HG02763 (cell line): ENCODE results near the gene CFAP107.

Source experiments
- ATAC-seq: cut with Tn5 transposase; IDR thresholded peaks from one replicate; pipeline ENCODE4 v1.9.1; 2021; ENCODE audit warnings: mild to moderate bottlenecking, moderate library complexity; ENCODE audit not compliant: unreplicated experiment

Gene CFAP107

DNA sequence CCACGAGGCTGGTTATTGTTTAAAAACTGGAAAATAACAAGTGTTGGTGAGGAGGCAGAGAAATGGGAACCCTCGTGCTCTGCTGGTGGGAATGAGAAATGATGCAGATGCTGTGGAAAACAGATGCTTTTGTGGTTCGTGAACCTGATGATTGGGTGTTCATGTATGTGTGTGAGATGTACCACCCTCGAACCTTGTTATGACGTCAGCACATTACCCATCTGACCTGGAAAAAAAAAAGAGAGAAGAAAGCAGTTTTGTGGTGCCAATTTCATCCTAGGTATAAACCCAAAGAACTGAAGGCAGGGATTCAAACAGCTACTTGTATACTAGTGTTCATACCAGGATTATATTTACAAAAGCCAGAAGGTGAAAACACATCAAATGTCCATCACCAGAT, 6.4 kb upstream of the CFAP107 start:
- no peak for ATAC-seq

DNA sequence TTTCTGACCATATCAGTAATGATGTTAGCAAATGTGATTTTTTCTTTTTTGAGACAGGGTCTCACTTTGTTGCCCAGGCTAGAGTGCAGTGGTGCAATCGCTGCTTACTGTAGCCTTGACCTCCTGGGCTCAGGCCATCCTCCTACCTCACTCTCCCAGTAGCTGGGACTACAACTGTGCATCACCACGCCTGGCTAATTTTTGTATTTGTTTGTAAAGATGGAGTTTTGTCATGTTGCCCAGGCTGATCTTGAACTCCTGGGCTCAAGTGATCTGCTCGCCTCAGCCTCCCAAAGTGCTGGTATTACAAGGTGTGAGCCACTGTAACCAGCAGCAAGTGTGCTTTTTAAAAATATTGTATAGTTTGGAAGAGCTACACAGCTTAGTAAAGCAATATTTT, 4.1 kb upstream of the CFAP107 start:
- no peak for ATAC-seq

DNA sequence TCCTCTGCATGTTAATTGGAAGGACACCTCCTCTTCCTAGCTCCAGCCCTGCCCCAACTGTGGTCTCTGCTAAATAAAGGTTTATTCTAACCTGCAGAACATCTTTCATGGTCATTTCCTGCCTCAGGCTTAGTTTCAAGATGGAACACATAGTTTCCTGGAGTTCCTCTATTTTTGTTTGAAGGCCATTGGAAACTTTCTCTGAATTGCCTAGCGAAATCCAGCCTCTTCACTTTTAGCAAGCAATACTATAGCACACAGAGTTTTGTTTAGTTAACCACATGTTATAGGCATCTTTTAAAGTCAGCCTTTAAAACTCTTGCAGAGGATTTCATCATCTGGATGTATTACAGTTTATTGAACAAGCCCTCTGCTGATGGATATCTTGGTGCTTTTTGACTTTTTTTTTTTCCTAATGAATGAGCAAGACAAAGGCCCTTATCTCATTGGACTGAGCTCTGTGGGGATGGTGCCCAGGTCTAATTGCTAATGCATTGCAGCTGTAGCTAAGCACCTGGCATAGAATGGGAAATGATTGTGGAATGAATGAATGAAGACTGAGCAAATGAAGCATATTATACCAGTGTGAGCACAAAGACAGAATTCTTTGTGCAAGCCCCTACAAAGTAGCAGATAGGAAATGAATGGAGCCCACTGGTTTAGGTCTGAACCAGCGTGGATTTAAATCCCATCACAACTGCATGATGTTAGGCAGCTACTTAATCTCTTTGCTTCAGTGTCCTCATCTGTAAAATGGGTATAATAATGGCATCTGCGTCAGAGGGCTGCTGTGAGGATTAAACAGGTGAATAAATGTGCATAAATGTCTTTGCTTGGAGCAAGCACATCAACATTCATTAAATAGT, 641 bp upstream of the CFAP107 start:
- ATAC-seq: no peak

DNA sequence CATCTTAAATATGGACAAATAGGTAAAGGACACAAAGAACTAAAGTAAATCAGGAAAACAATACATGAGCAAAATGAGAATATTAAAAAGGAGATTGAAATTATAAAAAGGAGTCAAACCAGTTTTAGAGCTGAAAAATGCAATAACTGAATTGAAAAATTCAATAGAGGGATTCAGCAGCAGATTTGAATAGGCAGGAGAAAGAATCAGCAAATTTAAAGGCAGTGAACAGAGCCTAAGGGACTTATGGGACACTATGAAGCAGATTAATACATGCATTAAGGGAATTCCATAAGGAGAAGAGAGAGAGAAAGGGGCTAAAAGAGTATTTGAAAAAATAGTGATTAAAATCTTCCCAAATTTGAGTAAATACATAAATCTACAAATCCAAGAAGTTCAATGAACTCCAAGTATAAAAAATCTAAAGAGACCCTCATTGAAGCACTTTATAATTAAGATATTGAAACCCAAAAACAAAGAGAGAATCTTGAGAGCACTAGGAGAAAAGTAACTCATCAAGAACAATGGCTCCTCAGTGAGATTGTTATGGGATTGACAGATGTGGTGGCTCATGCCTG, 2.9 kb downstream of the CFAP107 start:
- no peak for ATAC-seq

DNA sequence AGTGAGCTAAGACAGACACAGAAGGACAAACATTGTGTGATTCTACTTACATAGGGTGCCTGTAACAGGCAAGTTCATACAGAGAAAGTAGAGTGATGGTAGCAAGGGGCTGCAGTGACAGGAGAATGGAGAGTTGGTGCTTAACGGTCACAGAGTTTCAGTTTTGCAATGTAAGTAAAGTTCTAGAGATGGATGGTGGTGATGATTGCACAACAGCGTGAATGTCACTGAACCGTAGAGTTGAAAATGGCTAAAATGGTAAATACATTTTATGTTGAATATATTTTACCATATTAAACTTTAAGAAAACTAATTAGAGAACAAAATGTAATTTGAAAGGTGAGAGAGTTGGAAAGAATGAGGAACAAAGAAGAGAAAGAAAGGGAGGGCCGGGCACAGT, 8.7 kb downstream of the CFAP107 start:
- no peak for ATAC-seq

DNA sequence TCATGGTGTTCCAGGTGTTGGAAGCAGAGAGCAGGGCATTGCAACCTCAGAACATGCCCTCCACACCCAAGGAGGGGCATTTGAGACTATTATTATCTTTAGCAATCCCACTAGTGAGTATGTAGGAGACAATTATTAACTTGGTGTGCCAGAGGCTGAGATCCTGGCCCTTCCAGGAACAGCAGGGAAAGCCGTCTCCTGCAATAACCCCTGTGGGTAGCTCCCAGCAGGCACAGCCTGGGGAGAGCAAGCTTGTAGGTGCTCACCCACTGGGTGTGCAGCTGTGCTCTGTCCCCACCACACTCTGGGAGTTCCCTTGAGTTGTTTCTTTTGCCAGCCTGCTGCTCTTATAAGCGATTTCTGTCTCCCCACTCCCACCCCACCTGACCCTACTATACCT, 10.3 kb downstream of the CFAP107 start:
- ATAC-seq: no peak

DNA sequence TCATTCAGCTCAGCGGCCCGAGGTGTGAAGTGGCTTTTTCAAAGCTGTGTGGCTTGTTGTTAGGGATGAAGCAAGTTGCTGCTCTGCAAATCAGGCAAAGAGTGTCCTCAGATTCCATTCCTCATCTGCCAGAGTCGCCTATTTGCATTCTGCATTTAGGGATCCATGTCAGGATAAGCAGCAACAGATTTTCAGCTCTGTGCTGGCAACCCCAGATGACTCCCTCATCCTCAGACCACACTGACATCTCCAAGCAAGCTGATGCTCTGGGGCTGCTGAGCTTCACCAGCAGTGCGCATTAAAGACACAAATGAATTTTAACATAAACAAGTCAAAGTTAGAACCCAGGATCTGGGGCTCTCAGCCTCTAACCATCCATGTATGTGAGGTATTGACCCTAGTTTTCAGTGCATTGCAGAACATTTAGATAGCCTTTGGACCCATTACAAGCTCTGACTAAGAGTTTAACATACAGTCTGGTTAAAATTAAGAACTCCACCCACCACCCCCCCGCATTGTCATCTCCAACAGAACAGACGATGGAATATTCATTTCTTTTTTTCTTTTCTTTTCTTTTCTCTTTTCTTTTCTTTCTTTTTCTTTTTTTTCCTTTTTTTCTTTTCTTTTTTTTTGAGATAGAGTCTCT, 10.9 kb downstream of the CFAP107 start:
- no peak for ATAC-seq

DNA sequence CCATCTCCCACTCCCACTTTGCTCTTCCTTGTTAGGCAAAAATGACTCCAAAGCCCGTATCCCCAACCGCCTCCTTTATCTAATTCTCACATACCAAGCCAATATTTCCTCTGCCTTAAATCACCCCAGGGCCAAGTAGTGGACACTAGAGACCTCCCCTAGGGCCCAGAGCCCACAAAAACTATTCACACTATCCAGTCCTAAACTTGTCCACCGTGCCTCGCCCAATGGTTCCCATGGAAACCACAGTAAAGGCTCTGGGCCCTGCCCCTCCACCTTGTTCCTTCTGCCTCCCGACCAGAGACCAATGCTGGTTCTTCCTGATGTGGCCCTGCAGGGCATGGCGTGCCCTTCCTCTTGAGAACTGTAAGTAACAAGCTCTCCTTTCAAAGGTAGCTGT, 11.8 kb downstream of the CFAP107 start:
- no peak for ATAC-seq

DNA sequence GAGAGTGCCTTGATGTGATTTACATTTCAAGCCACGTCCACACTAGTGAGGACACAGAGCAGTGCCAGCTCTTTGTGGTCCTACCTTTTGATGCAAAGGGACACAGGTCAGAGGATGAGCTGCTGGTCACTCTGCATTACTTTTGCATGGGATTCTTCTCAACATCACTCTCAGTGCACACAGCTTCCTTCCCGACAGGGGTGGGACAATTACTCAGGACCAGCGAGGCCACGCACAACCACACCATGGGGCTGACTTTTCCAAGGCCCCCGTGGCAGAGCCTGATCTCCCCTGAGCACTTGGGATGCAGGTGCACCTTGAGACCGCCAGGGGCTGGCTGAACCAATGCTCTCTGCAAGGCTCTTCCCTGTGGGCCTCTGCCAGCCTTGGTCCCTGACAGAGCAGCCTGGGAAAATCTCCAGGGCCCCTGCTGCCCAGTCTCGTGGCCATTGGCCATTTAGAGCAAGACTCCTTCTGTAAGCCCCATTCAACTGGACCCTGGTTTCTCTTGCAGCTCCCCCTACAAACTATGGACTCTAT, 14.3 kb downstream of the CFAP107 start:
- ATAC-seq: no peak

DNA sequence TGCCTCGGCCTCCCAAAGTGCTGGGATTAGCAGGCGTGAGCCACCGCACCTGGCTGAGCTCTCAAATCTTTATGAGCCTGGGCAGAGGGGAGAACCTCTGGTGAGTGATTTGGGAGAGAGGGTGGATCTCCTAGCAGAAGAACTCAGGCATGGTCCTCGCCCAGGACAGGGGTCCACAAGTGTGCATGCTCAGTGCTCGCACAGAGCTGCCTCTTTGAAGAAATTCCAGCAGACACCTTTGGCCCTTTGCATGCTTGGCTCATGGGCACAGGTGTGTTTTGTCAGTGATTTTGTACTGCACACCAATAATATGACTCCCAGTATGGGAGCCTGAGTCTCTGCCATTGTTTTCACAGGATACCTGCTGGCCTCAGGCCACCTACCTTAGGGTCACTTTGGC, 15.8 kb downstream of the CFAP107 start:
- ATAC-seq: no peak

DNA sequence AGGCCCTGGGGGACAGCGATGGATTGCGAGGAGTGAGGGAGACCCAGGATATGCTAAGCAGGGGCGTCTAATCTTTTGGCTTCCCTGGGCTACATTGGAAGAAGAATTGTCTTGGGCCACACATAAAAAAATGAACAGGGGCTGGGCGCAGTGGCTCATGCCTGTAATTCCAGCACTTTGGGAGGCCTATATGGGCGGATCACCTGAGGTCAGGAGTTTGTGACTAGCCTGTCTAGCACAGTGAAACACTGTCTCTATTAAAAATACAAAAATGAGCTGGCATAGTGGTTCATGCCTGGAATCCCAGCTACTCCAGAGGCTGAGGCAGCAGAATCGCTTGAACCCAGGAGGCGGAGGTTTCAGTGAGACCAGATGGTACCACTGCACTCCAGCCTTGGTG, 16.8 kb downstream of the CFAP107 start:
- ATAC-seq: no peak

DNA sequence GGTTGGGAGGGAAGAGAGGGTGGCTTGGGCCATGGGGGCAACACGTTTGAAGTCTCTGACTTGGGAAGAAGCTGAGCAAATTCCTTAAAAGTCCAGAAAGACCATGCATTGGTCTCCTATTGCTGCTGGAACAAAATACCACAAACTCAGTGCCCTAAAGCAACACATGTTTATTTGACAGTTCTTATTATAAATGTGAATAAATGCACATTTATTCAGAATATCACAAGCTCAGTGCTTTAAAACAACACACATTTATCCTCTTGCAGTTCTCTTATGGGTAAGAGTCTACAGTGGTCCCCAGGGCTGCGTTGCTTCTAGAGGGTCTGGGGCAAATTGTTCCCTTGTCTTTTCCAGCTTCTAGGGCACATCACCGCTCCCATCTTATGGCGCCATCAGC, 17.5 kb downstream of the CFAP107 start:
- ATAC-seq: no peak

DNA sequence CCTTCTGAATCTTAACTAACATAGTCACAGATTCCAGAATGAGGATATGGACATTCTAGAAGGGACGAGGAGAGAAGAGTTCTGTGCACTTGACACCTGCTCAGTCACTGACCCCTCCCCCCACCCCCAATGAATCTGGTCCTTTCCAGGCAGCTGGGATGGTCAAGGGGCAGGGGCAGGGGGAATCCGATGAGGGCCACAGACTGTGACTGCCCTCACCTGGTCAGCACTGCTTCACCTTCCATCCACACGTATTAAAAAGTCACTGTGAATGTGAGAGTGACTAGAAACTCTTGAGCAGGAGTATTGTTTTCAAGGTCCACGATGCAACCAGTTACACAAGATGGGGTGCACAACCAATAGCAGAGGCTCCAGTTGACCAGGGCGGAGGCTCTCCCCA, 18.0 kb downstream of the CFAP107 start:
- ATAC-seq: no peak

DNA sequence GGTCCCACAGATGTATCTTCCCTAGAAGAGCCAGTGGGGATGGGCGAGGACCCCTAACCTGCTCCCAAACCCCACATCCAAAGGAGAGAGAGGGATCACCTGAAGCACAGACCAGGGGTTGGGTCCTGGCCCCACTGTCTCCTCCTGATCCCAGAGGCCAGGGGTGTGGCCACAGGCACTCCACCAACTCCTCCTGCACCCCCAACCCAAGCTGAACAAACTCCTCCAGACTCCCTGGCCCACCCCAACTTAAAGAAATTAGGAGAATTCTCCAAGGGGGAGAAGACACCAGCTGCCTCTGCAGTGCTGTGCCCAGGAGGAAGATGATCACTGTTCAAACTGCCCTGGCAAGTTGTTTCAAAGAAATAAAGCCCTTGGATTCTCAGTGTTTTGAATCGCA, 23.0 kb downstream of the CFAP107 start:
- no peak for ATAC-seq

DNA sequence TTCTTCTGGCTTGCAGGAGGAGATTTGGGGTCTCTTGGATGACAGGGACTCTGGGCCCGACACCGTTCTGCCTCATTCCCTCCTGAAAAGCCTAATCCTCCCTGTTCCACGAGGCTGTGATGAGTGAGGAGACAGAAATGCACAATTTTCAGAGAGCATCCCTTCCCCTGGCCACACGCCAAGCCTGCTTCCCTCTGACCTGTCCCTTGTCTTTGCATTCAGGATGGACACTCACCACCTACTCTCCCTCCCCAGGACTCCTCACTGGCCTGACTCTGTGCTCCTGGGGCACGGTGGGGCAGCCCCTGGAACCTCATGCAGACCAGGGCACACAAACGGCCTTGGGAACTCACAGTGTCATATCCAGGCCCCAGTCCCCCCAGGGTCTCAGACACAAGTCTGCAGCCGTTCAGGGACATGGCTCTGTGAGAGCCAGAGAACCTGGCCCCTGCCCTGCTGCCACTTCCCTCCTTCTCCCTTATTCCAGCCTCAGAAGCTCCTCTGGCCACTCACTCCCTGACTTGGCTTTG, 24.0 kb downstream of the CFAP107 start:
- no peak for ATAC-seq

DNA sequence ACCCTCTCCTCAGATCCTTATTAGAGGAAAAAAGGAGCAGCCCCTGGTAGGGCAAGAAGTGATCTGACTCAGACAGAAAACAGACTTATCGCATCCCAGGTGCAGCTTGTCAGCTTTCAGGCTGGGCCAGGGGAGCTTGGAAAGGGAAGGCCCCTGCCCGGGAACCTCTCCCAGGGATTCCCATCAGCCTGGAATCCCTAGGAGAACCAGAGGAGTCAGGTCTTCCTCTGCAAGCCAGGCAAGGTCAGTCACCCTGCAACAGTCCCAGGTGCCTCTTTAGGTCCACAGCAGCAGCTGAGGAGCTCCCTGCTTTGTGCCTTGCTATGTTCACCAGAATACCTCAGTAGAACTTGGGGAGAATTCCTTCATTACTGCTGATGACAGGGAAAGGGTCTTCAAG, 24.6 kb downstream of the CFAP107 start:
- no peak for ATAC-seq

DNA sequence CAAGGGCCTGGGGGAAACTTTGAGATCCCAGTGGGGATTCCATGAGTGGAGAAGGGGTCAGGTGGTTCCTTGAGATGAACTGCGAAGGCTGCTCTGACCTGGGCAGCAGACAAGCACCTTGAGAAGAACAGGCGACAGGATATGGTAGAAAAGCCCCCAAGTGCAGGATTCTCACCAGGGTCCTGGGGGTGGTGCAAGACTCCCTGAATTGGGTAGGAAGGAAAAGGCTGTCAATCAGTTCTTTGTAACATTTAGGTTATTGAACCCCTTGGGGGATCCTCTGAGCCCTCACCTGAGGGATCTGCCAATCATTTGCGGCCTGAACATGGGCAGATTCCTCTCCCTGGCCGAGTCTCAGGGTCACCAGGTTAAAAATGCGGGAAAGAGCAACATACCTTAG, 25.2 kb downstream of the CFAP107 start:
- ATAC-seq: no peak

DNA sequence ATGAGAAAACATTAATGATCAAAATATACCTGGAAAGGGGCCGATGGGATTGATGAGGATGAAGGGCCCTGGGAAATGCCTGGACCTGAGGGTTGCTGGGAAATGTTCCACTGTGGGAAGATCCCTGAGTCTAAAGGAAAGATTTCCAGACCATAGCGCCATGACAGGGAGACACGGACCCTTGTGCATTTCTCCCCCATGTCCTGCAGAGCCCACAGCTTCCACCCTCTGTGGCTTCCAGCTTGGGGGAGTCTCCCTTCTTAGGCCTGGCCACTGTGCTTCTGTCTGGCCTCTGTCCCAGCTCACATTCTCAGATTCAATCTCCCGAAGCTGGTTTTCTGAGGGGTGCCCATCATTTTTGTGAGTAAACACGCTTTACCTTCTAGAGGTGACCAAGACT, 26.5 kb downstream of the CFAP107 start:
- no peak for ATAC-seq

DNA sequence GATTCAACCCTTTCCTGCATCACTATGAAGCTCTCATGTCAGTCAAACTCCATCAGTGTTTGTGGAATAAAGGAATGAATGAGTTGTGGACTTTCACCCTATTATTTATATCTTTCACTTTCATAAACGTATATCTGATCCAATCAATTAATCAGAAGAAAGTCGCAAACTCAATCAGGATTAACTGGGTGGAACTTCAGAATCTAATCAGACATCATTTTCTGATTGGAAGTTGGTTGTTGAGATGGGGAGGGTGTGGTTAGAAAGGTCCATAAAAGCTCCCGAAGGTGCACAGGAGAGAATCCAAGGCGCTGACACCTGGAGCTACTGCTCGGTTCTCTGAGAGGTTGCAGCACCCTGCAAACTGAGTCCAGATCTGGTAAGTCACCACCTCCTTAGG, 27.4 kb downstream of the CFAP107 start, which contains the start of gene PRAMEF12:
PRAMEF12 (plus strand) TSS at position 301 of the 400 bp plus-strand sequence. CDS start 1,130 bp downstream, outside the sequence.
- no peak for ATAC-seq

DNA sequence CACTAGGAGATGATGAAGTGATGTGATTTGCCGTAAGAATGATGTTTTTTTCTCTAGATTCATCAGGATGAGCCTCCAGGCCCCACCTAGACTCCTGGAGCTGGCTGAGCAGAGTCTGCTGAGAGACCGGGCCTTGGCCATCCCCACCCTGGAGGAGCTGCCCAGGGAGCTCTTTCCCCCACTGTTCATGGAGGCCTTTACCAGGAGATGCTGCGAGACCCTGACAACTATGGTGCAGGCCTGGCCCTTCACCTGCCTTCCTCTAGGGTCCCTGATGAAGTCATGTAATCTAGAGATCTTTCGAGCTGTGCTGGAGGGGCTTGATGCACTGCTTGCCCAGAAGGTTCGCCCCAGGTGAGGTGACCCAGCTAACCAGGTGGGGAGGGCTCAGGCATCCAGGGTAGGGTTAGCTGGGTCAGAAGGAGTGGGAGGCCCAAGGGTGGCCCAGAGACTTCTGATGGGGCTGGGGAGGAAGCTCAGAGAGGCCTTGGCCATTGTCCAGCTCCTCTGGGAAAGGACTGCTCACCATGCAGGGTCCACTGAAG, 28.9 kb downstream of the CFAP107 start:
- no peak for ATAC-seq

DNA sequence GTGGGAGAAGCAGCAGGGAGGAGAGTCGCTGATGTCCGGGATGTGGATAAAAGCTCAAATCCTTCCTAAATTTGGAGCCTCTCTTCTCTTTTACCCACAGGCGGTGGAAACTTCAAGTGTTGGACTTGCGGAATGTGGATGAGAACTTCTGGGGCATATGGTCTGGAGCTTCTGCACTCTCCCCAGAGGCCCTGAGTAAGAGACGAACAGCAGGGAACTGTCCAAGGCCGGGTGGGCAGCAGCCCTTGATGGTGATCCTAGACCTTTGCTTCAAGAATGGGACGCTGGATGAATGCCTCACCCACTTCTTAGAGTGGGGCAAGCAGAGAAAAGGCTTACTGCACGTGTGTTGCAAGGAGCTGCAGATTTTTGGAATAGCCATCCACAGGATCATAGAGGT, 29.4 kb downstream of the CFAP107 start:
- ATAC-seq: no peak
